Cardiac fibroblast (primary cell): ENCODE measurements around the gene ARPC5.
"Not testable (repeated sequence)": the region's sequence is repeated elsewhere in the genome, so short reads cannot be mapped to it uniquely, and the experiment has no call there.

Experiments
- DNase-seq, 2 donors: peaks; one replicate each; pipeline versions ENCODE4 v3.0.0 to v3.0.0-alpha.2; 2010; ENCODE audit warnings: low read depth in 2 of 2
- H3K4me3 ChIP-seq, 2 donors: replicated peaks in 1 of 2; 1 replicate in 1 of 2; 2 replicates in 1 of 2; pipeline ENCODE4 v1.5.1; 2011; ENCODE audit warnings: low read depth in 2 of 2, low read length in 2 of 2, mild to moderate bottlenecking in 2 of 2, moderate library complexity in 1 of 2
- CTCF ChIP-seq: IDR thresholded peaks from one replicate; pipeline ENCODE4 v1.5.1; 2011; ENCODE audit warnings: low read depth, mild to moderate bottlenecking, low read length, inconsistent platforms

ARPC5 gene

GRCh38 chr1:183628537-183628936 lies 7.0 kb downstream of the ARPC5 start:
- no peak for DNase-seq
- H3K4me3 ChIP-seq: no peak overlapping the region
- no peak for TF ChIP-seq CTCF

GRCh38 chr1:183626236-183626635 lies 9.3 kb downstream of the ARPC5 start:
- not testable (repeated sequence) for DNase-seq, H3K4me3 ChIP-seq

GRCh38 chr1:183622884-183623785 lies 12.4 kb downstream of the ARPC5 start:
- no peak overlapping the region for H3K4me3 ChIP-seq
- TF ChIP-seq CTCF: peak; percentile 62
- peak; percentile 74 to 79 for DNase-seq

GRCh38 chr1:183622013-183622412 lies 13.6 kb downstream of the ARPC5 start:
- no peak for DNase-seq
- TF ChIP-seq CTCF: no peak
- no peak overlapping the region for H3K4me3 ChIP-seq

- DNase-seq: no peak
- no peak overlapping the region for H3K4me3 ChIP-seq
- no peak for TF ChIP-seq CTCF
These were observed 15.3 kb downstream of the ARPC5 start for GRCh38 chr1:183620311-183620710.

- no peak for TF ChIP-seq CTCF
- no peak for DNase-seq
- H3K4me3 ChIP-seq: no peak overlapping the region
These were observed 15.8 kb downstream of the ARPC5 start for GRCh38 chr1:183619781-183620180.

- H3K4me3 ChIP-seq, DNase-seq: not testable (repeated sequence)
These were observed 17.4 kb downstream of the ARPC5 start for GRCh38 chr1:183618202-183618601.

- DNase-seq, H3K4me3 ChIP-seq: not testable (repeated sequence)
These were observed 22.6 kb downstream of the ARPC5 start for GRCh38 chr1:183612975-183613374.
